Measurements from ENCODE around the gene DENND4A. TPM values are rescaled to one million over a fixed set of nuclear protein-coding genes. Genes with fewer than 3 reads are reported as not detected.
A peak's percentile ranks its signal among the peaks of the same experiment; 100 is the strongest.

Gene DENND4A
- total RNA-seq, 2 experiments from 2014 or later, result 40.4 to 41.1 TPM

DNA sequence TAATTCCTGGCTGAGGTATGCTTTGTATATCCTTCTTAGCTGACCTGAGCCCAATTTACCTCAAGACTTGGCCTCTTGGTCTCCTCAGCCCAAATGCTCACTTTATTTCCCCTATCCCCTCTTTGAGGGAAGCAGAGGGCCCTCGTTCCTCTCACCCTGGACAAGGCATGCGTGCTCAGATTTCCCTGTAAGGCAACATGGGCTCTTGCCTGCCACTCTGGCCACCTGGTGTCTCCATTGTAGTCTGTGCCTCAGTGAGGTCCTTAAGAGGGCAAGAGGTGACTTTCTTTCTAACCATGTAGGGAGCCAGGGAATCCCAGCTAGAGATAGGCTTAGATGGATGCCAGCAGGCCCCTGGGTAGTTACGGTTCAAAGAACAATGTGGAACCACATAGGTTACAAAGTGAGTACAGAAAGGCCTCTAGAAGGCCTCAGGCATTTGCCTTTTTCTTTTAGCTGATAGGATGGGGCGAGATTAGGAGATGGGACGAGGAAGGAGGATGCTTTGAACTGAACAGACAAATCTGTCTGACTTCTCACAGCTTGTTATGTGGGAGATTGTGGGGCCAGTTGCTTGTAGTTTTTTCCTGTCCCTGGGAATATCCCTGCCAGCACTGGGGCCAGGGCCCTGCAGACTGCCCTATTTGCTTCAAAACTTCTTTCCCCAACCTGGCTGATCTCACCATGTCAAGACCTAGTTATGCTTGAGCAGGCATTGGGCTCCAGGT lies 180.0 kb downstream of the DENND4A start:
- Mint-ChIP-seq H3K27me3 (no peaks in the 10 kb centered on the region), H3K9me3 (no peaks in the 10 kb centered on the region), H3K4me3 (peak overlapping the region; percentile 82), H3K27ac (peak overlapping the region; percentile 76), H3K36me3 (ENCODE audit: low read depth) (peaks cover 5% of the 10 kb centered on the region), H3K4me1 (peaks cover 39% of the 10 kb centered on the region)
- POLR2A ChIA-PET, result interaction anchor here (0.9 to 4.0 kb wide), 7 partner anchors 9 to 307 kb away, joined by 3 to 24 read pairs (median 6); partner anchors contain the start of genes RAB11A and RNU5B-1
- CTCF ChIA-PET, result interaction anchor here (0.9 to 2.2 kb wide), 7 partner anchors 15 to 251 kb away, joined by 3 to 13 read pairs (median 4); no protein-coding TSS in a partner anchor
- no peak for DNase-seq

- Mint-ChIP-seq H3K27ac (peak within 1 kb of the TSS; percentile 76), H3K9me3 (no peaks in the 10 kb centered on the region), H3K4me3 (peak within 1 kb of the TSS; percentile 82), H3K27me3 (no peaks in the 10 kb centered on the region), H3K36me3 (ENCODE audit: low read depth) (peaks cover 6% of the 10 kb centered on the region), H3K4me1 (peaks cover 40% of the 10 kb centered on the region)
- ChIA-PET CTCF (interaction anchor here (0.6 to 2.2 kb wide), 17 partner anchors 15 to 504 kb away, joined by 3 to 15 read pairs (median 3); partner anchors contain the start of gene RAB11A), POLR2A (interaction anchor here (0.6 to 4.0 kb wide), 34 partner anchors 8 to 895 kb away, joined by 3 to 24 read pairs (median 3); partner anchors contain the start of genes DENND4A, DIS3L, DPP8 and HACD3)
- DNase-seq, result peak; percentile 94
These were observed 181.0 kb downstream of the DENND4A start, which contains the start of gene INTS14 for GRCh38 chr15:65610871-65611718. Gene INTS14 (minus strand): TSS chr15:65611131. CDS start chr15:65607380, 3,751 bp downstream.

Other genes starting within 250 kb of the DENND4A start
- 10 to 100 TPM; 35.8 to 41.6 TPM for gene INTS14, start 181.2 kb downstream of the DENND4A start, total RNA-seq
- gene SLC24A1, start 170.4 kb downstream of the DENND4A start, total RNA-seq, result 1 to 10 TPM; 5.8 to 9.3 TPM
- gene RAB11A, start 77.2 kb upstream of the DENND4A start, total RNA-seq, result 100 to 1,000 TPM; 192 to 193 TPM